ENCODE measurements around the gene TLCD3B. TPM values are rescaled to one million over a fixed set of nuclear protein-coding genes. Genes with fewer than 3 reads are reported as not detected.
A peak's percentile ranks its signal among the peaks of the same experiment; 100 is the strongest.

Gene TLCD3B
- total and polyA plus RNA-seq, 2 experiments from 2014 or later, result 0.36 TPM; not detected in 1

DNA sequence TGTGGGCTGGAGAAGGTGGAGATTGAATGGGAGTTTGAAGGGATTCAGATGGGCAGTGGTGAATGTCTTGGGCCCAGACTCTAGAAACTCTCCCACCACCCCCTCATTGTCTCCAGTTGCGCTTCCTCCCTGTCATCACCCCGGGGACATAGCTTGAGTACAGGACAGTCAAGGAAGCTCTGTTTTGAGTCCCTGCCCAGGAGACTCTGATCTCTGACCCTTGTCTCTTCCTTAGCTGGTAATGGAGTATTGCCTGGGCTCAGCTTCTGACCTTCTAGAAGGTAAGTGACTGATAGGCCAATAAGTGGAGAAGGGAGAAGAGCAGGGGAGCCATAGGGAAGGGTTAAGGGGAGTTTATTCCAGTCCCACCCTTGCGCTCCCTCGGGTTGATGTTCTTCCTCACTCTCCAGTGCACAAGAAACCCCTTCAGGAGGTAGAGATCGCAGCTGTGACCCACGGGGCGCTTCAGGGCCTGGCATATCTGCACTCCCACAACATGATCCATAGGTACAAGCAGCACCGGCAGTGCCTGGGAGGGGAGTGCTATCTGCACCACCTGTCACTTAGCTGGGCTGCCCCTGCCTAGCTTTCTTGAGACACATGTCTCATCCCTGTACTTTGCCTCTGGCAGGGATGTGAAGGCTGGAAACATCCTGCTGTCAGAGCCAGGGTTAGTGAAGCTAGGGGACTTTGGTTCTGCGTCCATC, 52.4 kb downstream of the TLCD3B start:
- H3K27me3 ChIP-seq, result no peaks in the 10 kb centered on the region
- peaks cover 47% of the 10 kb centered on the region for H3K36me3 ChIP-seq
- TF ChIP-seq, protein P1, sequence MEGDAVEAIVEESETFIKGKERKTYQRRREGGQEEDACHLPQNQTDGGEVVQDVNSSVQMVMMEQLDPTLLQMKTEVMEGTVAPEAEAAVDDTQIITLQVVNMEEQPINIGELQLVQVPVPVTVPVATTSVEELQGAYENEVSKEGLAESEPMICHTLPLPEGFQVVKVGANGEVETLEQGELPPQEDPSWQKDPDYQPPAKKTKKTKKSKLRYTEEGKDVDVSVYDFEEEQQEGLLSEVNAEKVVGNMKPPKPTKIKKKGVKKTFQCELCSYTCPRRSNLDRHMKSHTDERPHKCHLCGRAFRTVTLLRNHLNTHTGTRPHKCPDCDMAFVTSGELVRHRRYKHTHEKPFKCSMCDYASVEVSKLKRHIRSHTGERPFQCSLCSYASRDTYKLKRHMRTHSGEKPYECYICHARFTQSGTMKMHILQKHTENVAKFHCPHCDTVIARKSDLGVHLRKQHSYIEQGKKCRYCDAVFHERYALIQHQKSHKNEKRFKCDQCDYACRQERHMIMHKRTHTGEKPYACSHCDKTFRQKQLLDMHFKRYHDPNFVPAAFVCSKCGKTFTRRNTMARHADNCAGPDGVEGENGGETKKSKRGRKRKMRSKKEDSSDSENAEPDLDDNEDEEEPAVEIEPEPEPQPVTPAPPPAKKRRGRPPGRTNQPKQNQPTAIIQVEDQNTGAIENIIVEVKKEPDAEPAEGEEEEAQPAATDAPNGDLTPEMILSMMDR (IDR thresholded peaks at IDR 0.05; ENCODE audit: low read depth, low read length), result no peak
- no peak overlapping the region for H3K4me3 ChIP-seq
- no peak overlapping the region for H3K27ac ChIP-seq
- peaks cover 17% of the 10 kb centered on the region for H3K4me1 ChIP-seq (ENCODE audit: low read depth)
- H3K9me3 ChIP-seq (ENCODE audit: low read depth), result no peaks in the 10 kb centered on the region
- no peak for DNase-seq (ENCODE audit: low read depth in 1 of 2, low spot score in 1 of 2)

DNA sequence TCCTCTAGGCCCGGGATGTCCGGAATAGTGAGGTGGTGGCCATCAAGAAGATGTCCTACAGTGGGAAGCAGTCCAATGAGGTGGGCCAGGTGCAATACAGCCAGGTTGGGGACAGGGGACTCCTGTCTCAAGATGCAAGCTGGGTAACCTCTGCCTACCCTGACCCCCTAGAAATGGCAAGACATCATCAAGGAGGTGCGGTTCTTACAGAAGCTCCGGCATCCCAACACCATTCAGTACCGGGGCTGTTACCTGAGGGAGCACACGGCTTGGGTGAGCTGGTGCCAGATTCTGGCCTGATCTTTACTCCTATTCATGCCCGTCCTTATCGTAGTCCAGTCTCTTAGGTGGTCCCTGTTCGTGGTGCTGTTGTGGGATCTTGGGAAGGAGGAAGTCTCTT, 53.0 kb downstream of the TLCD3B start:
- Histone ChIP-seq H3K4me1 (ENCODE audit: low read depth) (peaks cover 17% of the 10 kb centered on the region), H3K27ac (no peak overlapping the region), H3K9me3 (ENCODE audit: low read depth) (no peaks in the 10 kb centered on the region), H3K4me3 (no peak overlapping the region), H3K27me3 (no peaks in the 10 kb centered on the region), H3K36me3 (peaks cover 41% of the 10 kb centered on the region)
- no peak for DNase-seq (ENCODE audit: low read depth in 1 of 2, low spot score in 1 of 2)
- TF ChIP-seq, protein P1 (IDR thresholded peaks at IDR 0.05; ENCODE audit: low read depth, low read length), result no peak

- Histone ChIP-seq H3K4me1 (ENCODE audit: low read depth) (peaks cover 17% of the 10 kb centered on the region), H3K27me3 (no peaks in the 10 kb centered on the region), H3K9me3 (ENCODE audit: low read depth) (no peaks in the 10 kb centered on the region), H3K27ac (no peak overlapping the region), H3K36me3 (peaks cover 33% of the 10 kb centered on the region), H3K4me3 (no peak overlapping the region)
- no peak for DNase-seq (ENCODE audit: low read depth in 1 of 2, low spot score in 1 of 2)
- TF ChIP-seq, protein P1 (IDR thresholded peaks at IDR 0.05; ENCODE audit: low read depth, low read length), result no peak
Observed at GRCh38 chr16:29977063-29977825, 53.8 kb downstream of the TLCD3B start.

GRCh38 chr16:29975811-29976511, 55.1 kb downstream of the TLCD3B start:
- Histone ChIP-seq H3K36me3 (peaks cover 20% of the 10 kb centered on the region), H3K9me3 (ENCODE audit: low read depth) (no peaks in the 10 kb centered on the region), H3K27ac (peak overlapping the region; percentile 74), H3K4me3 (no peak overlapping the region), H3K27me3 (no peaks in the 10 kb centered on the region), H3K4me1 (ENCODE audit: low read depth) (peaks cover 17% of the 10 kb centered on the region)
- DNase-seq (ENCODE audit: low read depth in 1 of 2, low spot score in 1 of 2), result peak in 1 of 2 donors; percentile 34
- TF ChIP-seq, protein P1 (IDR thresholded peaks at IDR 0.05; ENCODE audit: low read depth, low read length), result no peak

DNA sequence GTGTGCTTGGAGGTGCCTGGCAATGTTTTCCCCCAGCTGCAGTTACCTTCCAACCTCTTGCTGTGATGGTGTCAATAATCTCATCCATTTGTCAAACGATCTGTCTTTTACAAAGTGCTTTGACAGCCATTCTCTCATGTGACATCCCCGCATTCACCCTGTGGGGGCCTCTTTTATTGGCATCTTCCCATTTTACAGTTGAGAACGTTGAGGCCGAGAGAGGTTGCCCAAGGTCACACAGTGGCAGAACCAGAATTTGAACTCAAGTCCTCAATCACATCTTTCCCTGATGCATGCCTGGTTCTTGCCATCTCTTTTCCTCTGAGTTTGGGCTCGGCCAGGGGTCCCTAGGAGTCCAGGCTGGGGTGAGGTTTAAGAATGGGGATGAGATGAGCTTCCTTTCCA, 55.9 kb downstream of the TLCD3B start:
- peaks cover 17% of the 10 kb centered on the region for H3K4me1 ChIP-seq (ENCODE audit: low read depth)
- H3K36me3 ChIP-seq, result peaks cover 13% of the 10 kb centered on the region
- H3K9me3 ChIP-seq (ENCODE audit: low read depth), result no peaks in the 10 kb centered on the region
- TF ChIP-seq, protein P1 (IDR thresholded peaks at IDR 0.05; ENCODE audit: low read depth, low read length), result no peak
- H3K27ac ChIP-seq, result no peak overlapping the region
- H3K27me3 ChIP-seq, result no peaks in the 10 kb centered on the region
- no peak for DNase-seq (ENCODE audit: low read depth in 1 of 2, low spot score in 1 of 2)
- H3K4me3 ChIP-seq, result peak overlapping the region; percentile 64

Other genes starting within 250 kb of the TLCD3B start
- gene KIF22, start 240.5 kb downstream of the TLCD3B start, total RNA-seq, result 57.5 and 121 TPM in 2 replicates
- 59.5 and 103 TPM in 2 replicates for gene KIF22, start 240.5 kb downstream of the TLCD3B start, polyA plus RNA-seq
- gene MAZ, start 224.7 kb downstream of the TLCD3B start, total RNA-seq, result 310 and 370 TPM in 2 replicates
- gene MAZ, start 224.7 kb downstream of the TLCD3B start, polyA plus RNA-seq, result 186 and 257 TPM in 2 replicates
- 17.9 and 19.7 TPM in 2 replicates for gene PRRT2, start 219.1 kb downstream of the TLCD3B start, total RNA-seq
- 19.3 and 19.8 TPM in 2 replicates for gene PRRT2, start 219.1 kb downstream of the TLCD3B start, polyA plus RNA-seq
- gene PAGR1, start 215.1 kb downstream of the TLCD3B start, total RNA-seq, result 113 and 120 TPM in 2 replicates
- 106 and 113 TPM in 2 replicates for gene PAGR1, start 215.1 kb downstream of the TLCD3B start, polyA plus RNA-seq
- gene MVP, start 210.8 kb downstream of the TLCD3B start, total RNA-seq, result 8.9 and 25.0 TPM in 2 replicates
- 9.3 and 21.2 TPM in 2 replicates for gene MVP, start 210.8 kb downstream of the TLCD3B start, polyA plus RNA-seq
- gene CDIPT, start 168.0 kb downstream of the TLCD3B start, total RNA-seq, result 138 and 139 TPM in 2 replicates
- gene CDIPT, start 168.0 kb downstream of the TLCD3B start, polyA plus RNA-seq, result 144 TPM in 2 replicates
- 13.9 and 21.1 TPM in 2 replicates for gene SEZ6L2, start 131.7 kb downstream of the TLCD3B start, total RNA-seq
- gene SEZ6L2, start 131.7 kb downstream of the TLCD3B start, polyA plus RNA-seq, result 5.8 and 10.3 TPM in 2 replicates
- 1.8 and 3.9 TPM in 2 replicates for gene ASPHD1, start 130.8 kb downstream of the TLCD3B start, total RNA-seq
- 1.8 and 2.3 TPM in 2 replicates for gene ASPHD1, start 130.8 kb downstream of the TLCD3B start, polyA plus RNA-seq
- gene KCTD13, start 105.0 kb downstream of the TLCD3B start, total RNA-seq, result 17.6 and 22.1 TPM in 2 replicates
- 22.3 and 23.3 TPM in 2 replicates for gene KCTD13, start 105.0 kb downstream of the TLCD3B start, polyA plus RNA-seq
- gene TMEM219, start 69.2 kb downstream of the TLCD3B start, total RNA-seq, result 73.7 and 110 TPM in 2 replicates
- 109 and 156 TPM in 2 replicates for gene TMEM219, start 69.2 kb downstream of the TLCD3B start, polyA plus RNA-seq
- 69.4 and 70.9 TPM in 2 replicates for gene TAOK2, start 57.4 kb downstream of the TLCD3B start, total RNA-seq
- gene TAOK2, start 57.4 kb downstream of the TLCD3B start, polyA plus RNA-seq, result 25.8 and 36.2 TPM in 2 replicates
- 22.2 and 25.6 TPM in 2 replicates for gene HIRIP3, start 35.7 kb downstream of the TLCD3B start, total RNA-seq
- 26.7 and 32.5 TPM in 2 replicates for gene HIRIP3, start 35.7 kb downstream of the TLCD3B start, polyA plus RNA-seq
- gene INO80E, start 35.0 kb downstream of the TLCD3B start, total RNA-seq, result 83.7 and 167 TPM in 2 replicates
- gene INO80E, start 35.0 kb downstream of the TLCD3B start, polyA plus RNA-seq, result 17.1 and 19.0 TPM in 2 replicates
- gene DOC2A, start 20.2 kb downstream of the TLCD3B start, total RNA-seq, result 1.6 and 7.2 TPM in 2 replicates
- gene DOC2A, start 20.2 kb downstream of the TLCD3B start, polyA plus RNA-seq, result 3.3 and 6.9 TPM in 2 replicates
- not detected in 2 replicates for gene C16orf92, start 8.1 kb downstream of the TLCD3B start, total RNA-seq
- not detected in 2 replicates for gene C16orf92, start 8.1 kb downstream of the TLCD3B start, polyA plus RNA-seq
- gene ALDOA, start 34.5 kb upstream of the TLCD3B start, total RNA-seq, result 3,852 and 5,767 TPM in 2 replicates
- gene ALDOA, start 34.5 kb upstream of the TLCD3B start, polyA plus RNA-seq, result 5,441 and 6,816 TPM in 2 replicates
- gene PPP4C, start 44.7 kb upstream of the TLCD3B start, total RNA-seq, result 94.3 and 134 TPM in 2 replicates
- gene PPP4C, start 44.7 kb upstream of the TLCD3B start, polyA plus RNA-seq, result 217 and 225 TPM in 2 replicates
- gene TBX6, start 60.7 kb upstream of the TLCD3B start, total RNA-seq, result 1.6 and 5.0 TPM in 2 replicates
- 2.2 and 8.9 TPM in 2 replicates for gene TBX6, start 60.7 kb upstream of the TLCD3B start, polyA plus RNA-seq
- gene YPEL3, start 64.9 kb upstream of the TLCD3B start, total RNA-seq, result 67.1 and 107 TPM in 2 replicates
- gene YPEL3, start 64.9 kb upstream of the TLCD3B start, polyA plus RNA-seq, result 115 and 143 TPM in 2 replicates
- 1.7 and 2.0 TPM in 2 replicates for gene GDPD3, start 82.3 kb upstream of the TLCD3B start, total RNA-seq
- 0.72 and 0.96 TPM in 2 replicates for gene GDPD3, start 82.3 kb upstream of the TLCD3B start, polyA plus RNA-seq
- 57.2 and 70.2 TPM in 2 replicates for gene MAPK3, start 91.9 kb upstream of the TLCD3B start, total RNA-seq
- 29.7 and 35.9 TPM in 2 replicates for gene MAPK3, start 91.9 kb upstream of the TLCD3B start, polyA plus RNA-seq
- 0.92 and 3.2 TPM in 2 replicates for gene CORO1A, start 152.3 kb upstream of the TLCD3B start, total RNA-seq
- gene CORO1A, start 152.3 kb upstream of the TLCD3B start, polyA plus RNA-seq, result 2.0 and 3.4 TPM in 2 replicates
- gene BOLA2B, start 162.4 kb upstream of the TLCD3B start, total RNA-seq, result 254 and 290 TPM in 2 replicates
- 89.4 and 146 TPM in 2 replicates for gene BOLA2B, start 162.4 kb upstream of the TLCD3B start, polyA plus RNA-seq
- 61.6 and 76.1 TPM in 2 replicates for gene SLX1A, start 162.6 kb upstream of the TLCD3B start, total RNA-seq
- gene SLX1A, start 162.6 kb upstream of the TLCD3B start, polyA plus RNA-seq, result 67.3 and 85.1 TPM in 2 replicates
- gene SULT1A3, start 168.0 kb upstream of the TLCD3B start, total RNA-seq, result 3.7 and 4.2 TPM in 2 replicates
- gene SULT1A3, start 168.0 kb upstream of the TLCD3B start, polyA plus RNA-seq, result 7.7 and 17.1 TPM in 2 replicates
- gene NPIPB13, start 217.2 kb upstream of the TLCD3B start, total RNA-seq, result 0.07 and 3.2 TPM in 2 replicates
- 4.1 and 5.3 TPM in 2 replicates for gene NPIPB13, start 217.2 kb upstream of the TLCD3B start, polyA plus RNA-seq

Data from cardiac muscle cell (in vitro differentiated cells and primary cell).